Stimulated activated CD4-positive, alpha-beta T cell treated with anti-CD3 and anti-CD28 coated beads, Interleukin-1b, Interleukin-23, amount 100 ng/mL, for 1 hour (primary cell): ENCODE data around the gene ATG4B.
A peak's percentile ranks its signal among the peaks of the same experiment; 100 is the strongest.

Experiments used
- DNase-seq, 2 donors: peaks; one replicate each; pipeline ENCODE4 v3.0.0-alpha.2; 2020; ENCODE audit warnings: low read depth in 2 of 2

Gene ATG4B

DNA sequence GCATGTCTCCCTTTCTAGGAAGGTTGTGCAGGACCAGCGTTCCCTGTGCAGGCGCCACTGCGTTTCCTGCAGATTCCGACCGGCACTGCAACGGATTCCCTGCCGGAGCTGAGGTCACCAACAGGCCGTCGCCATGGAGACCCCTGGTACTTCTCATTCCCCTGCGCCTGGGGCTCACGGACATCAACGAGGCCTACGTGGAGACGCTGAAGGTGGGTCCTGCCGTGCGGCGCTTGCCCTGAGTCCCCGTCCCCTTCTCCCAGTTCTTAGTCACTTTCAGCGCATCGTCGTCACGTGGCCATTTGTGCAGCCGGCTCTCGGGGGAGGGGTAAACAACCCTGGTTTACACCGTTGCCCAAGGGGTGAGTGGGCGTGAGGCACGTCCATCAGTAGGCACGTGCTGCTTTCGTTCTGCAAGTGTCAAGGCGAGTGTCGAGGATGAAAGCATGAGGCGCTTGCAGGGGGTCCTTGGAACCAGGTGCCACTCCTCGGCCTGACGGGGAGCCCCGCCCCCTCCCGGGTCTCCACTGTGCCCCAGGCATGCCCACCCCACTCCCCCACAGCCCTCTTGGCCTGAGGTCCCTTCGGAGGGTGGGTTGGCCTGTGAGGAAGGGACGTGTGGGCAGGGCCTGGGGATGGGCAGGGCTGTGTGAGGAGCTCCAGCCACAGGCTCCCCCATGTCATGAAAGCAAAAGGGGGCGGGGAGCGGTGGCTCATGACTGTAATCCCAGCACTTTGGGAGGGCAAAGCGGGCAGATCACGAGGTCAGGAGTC lies 29.3 kb downstream of the ATG4B start:
- no peak for DNase-seq

DNA sequence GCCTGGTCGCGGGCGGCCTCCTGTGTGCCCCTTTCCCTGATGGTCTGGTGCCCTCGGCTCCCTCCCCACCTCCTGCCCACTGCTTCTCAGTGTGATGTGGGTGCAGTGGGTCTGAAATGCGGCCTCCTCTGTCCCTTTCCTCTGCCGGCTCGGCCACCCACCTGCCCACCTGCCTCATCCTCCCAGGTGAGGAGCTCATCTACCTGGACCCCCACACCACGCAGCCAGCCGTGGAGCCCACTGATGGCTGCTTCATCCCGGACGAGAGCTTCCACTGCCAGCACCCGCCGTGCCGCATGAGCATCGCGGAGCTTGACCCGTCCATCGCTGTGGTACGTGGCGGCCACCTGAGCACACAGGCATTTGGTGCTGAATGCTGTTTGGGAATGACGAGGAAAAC lies 30.9 kb downstream of the ATG4B start:
- DNase-seq: no peak

DNA sequence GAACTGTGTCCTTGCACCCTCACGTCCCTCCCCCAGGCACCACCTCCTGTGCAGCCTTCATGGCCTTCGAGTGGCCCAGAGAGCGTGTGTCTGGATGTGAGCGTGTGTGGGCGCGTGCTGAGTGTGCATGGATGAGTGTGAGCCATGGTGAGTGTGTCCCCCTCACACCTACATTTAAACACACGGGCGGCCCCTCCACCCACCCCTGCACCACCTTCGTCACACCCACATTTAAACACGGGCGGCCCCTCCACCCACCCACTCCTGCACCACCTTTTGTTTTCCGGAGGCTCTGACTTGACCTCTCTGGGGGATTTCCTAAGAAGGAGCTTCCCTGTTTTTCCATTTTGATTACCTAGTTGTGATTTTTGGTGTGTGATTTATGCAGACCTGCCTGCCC lies 31.3 kb downstream of the ATG4B start:
- DNase-seq: no peak

DNA sequence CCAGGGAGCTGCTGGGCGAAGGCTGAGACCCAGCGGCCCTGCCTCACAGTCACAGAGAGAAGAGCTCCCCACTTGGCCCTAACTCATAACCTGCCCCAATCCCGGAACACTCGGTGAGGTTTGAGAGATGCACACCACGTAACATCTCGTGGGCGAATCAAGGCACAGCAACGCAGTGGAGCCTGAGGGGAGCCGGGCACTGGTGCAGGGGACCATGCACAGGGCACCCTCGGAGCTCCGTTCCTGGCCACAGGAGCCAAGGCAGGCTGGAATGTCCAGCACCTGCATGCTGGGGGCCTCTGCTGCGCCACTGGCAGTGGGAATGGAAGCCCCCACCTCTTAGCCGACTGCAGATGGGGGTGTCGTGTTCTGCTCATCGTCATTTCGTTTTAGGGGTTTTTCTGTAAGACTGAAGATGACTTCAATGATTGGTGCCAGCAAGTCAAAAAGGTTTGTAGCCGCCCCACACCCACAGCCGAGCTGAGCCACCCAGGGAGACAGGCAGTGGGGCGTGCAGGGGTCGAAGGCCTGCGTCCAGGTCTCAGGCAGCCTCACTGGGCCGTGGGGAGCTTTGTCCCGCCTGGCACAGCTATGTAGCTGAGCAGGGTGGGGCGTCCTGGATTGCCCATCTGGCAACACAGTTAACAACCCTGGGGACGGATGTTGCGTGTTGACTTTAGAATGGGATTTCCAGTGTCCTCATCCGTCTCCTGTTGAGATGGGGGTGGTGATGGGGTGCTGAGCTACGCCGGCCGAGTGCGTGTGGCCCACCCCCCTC lies 33.0 kb downstream of the ATG4B start:
- DNase-seq: no peak

DNA sequence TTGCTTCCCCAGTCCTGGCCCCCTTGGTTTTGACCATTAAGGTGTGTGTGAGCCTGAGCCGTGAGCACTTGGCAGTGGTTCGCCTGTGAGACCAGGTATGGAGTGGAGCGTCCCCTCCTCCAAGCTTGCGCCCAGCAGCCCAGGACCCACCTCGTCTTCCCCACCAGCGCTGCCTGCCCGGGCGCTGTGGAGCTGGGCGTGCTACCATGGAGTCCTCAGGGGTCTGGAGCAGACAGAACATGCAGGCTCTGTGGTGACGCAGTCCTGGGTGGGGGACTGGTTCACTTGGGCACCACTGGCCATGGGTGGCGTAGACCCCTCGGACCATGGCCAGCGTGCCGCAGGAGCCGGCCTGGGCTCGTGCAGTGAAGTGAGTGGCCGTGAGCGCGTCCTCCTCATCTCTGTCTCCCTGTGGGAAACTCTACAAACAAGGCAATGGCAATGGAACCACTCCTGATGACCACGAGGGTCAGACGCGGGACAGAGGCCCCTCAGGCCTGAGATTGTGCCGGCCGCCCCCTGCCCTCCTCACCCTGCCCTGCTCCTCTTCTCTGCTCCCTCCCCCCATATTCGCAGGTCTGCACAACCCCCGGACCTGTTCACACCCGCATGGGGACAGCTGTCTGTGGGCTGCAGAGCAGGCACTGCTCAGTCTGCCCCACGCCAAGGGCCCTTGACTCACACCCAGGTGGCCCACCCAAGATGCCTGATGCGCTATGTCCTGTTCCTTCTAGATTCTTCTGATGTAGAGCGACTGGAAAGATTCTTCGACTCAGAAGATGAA lies 34.2 kb downstream of the ATG4B start:
- no peak for DNase-seq

DNA sequence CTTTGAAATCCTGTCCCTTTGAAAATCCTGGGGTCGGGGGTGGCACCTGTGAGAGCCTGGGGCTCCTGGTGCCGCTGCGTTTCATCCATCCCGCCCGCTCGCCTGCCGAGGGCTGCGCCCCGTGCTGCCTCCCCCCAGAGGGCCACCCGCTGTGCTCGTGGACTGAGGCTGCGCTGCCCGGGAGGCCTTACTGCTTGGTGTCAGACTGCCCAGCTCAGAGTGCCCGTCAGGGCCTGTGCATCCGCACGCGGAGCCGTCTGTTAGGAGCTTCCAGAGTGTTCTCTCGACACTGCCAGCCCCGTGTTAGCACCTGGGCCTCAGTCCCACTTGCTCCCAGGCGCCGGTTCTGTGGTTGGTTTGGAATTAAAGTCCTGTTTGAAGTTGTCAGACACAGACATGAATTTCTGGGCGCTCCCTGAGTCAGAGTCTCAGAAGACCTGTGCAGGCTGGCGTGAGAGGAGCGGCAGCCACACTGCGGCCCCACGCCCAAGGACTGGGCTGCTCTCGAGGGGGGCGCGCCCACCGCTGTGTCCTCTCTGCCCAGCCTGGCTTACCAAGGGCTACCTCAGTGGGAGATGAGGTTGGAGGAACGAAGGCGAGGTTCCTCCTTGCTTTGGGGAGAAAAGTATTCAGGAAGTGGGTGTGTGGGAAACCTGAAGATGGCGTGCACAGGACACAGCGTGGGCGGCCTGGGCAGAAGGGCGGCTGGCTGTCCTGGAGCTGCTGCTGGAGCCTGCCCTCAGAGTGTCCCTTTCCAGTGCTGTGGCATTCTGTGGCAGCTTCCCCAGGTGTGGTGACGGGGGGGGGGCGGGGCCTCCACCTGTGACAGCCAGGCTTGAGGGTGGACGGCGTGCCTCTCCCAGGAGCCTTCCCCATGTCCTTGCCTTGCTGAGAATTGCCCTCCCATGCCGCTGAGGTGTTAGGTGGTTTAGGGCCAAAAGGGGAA lies 35.0 kb downstream of the ATG4B start:
- no peak for DNase-seq

DNA sequence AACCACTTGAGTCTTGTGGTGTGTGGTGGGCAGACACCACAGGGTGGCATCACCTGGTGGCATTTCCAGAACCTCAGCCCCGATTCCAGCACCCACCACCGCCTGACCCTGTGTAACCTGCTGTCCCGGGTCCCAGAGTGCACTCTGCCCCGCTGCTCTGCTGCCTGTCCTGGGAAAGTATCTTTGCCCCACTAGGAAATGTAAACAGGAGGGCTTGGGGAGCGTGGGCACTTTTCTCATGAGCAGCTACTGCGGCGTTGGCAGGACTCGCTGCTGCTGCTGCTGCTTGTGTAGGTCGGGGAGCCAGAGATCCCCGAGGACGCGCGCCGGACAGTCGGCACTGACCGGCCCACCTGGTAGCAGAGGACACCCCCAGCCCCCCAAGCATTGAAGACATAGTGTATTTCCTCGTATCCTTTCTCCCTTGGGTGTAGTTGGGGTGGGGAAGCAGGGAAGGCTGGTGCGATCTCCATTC lies 35.7 kb downstream of the ATG4B start:
- no peak for DNase-seq

DNA sequence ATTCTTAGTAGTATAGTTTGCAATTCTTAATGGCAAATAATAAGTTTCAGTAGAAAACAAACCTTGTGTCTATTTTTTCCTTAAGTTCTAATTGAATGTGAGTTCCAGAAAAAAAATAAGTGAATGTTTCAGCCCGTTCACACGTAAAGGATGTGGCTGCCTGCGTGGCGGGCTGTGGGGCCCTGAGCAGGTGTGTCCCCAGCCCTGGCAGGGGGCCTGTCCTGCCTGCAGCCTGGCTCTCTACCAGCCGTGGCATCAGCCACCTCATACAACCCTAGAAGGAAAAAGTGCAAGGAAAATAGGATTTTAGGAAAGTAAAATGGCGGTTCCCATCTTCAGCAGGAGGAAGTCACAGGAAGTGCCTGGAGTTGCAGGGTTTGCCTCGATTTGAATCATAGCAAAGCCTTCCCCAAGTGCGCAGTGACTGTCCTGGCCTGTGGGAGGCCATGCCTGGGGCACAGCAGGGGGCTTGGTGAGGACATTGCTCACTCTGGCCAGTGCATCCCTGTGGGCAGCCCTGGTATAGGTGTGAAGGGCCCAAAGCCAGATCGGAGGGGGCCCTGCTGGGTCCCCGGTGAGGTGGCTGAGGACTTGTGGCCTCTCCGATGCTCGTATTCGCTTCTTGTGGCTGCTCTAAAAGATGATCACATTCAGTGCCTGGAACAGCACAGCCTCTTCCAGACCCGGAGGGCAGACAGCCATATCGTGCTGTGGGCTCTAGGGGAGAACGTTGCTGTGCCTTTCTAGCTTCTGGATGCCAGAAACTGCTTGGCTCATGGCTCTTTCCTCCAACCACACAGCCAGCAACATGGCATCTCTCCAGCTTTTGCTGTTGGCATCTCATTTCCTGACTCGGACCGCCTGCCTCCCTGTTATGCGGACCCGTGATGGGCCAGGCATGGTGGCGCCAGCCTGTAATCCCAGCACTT lies 36.6 kb downstream of the ATG4B start:
- no peak for DNase-seq

DNA sequence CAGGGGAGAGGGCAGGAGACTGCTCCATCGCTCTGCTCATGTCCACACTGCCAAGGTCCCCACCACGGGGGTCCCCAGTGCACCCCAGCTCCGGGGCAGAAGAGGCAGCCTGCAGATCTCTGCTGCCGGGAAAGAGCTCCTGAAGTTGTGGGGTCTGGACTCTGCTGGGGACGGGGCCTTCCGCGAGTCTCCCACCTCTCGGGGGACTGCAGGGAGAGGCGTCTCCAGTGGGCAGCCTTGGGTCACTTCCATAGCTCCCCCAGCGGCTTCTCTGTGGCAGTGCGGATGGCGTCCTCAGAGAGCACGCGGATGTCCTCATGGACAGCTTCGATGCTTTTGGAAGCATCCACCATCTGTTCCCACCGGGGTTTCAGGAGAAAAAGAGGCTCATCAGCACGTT lies 38.4 kb downstream of the ATG4B start:
- no peak for DNase-seq

DNA sequence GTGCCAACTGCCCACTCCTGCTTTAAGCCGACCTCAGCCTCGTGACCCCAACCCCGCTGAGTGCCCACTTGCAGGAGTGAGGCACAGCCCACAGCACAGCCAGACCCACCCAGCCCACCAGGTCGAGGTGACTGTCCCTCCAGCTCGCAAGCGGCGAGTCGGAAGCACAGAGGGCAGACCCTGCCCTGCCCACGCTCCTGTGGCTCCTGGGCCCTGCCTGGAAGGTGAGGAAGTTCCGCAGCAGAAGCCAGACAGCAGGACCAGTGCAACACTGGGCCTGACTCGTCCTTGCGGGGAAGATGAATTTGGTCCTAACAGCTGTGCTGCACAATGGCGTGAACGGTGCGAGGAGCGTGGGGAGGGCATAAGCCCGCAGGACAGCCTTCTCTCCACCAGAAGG lies 39.2 kb downstream of the ATG4B start:
- no peak for DNase-seq

DNA sequence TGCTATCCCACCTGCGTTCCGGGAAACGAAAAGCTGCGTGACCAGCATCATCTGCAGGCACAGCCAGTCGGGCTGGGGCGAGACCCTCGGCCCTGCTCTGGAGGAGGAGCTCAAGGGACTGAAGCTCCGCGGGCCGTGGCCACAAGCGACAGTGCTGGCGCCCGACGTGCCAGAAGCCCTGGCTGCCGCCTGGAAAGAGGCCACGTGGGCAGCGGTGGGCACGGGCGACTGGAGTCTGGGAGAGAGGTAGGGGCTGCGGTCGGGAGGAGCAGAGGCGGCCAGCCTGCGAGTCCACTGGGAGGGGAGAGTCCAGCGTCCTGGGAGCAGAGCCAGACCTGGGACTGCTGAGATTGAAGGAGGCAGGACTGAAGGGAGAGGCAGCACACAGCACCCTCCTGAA lies 39.9 kb downstream of the ATG4B start:
- DNase-seq: no peak

DNA sequence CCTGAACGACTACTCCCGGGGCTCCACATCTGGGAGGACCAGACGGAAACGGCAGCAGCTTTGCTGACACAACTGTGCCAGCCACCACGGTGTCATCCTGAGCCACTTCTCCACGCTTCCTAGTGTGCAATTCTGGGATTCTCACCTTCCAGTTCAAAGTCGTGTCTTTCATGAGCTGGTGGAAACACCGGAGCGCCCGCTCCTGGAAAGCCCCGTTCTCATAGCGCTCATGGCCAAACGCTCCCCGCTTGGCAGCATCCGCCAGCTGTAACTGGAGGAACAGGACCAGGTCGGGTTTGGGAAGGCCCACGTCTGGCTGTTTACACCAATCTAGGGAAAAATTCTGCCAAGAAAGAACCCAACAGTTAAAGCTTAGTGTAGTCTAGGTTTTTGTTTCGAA lies 40.8 kb downstream of the ATG4B start:
- DNase-seq: no peak

DNA sequence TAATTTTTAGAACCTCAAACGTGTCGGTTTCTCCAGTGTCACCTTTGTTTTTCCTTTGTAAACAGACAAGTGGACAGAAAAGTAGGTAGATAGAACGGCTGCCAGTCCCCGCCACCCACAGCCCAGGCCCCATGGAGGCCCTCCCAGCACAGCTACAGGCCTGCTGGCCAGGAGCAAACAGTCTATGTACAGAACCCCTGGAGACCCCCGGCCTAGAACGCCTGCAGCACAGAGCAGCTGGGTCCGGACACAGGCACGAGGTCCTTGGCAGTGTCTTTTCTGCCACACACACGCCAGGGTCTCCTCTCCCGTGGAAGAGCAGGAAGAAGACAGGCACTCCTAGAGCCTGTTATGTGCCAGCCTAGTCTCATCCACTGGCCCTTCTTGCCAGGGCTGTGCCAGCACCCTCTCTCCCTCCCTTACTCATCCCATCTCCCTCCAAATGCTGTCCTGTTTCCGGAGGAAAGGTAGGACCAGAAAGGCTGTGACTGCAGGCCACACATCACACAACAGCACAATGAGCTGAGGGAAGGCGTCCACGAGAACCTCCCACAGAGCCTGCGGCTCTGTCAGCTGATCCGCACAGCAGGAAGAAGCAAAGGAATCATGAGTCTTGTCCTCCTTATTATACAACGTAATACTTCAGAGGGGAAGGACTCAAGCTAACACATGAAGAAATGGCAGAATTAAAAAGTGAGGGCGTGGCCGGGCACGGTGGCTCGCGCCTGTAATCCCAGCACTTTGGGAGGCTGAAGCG lies 41.5 kb downstream of the ATG4B start:
- no peak for DNase-seq

DNA sequence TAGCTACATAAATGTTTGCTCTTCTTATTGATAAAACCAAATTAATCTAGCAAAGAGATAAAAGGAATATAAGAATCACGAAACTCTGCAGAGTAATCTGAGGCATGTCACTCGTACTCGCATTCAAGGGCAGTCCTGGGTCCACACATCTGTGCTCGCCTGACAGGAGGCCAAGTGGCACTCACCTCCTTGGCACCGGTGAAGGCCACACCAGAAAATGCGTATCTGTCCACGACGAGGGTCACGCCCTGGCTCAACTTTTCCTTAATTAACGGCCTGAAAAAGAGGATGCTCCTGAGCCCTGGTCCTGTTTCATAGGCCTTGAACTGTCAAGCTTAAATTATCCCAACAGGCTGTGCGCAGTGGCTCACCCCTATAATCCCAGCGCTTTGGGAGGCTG lies 42.6 kb downstream of the ATG4B start:
- no peak for DNase-seq

DNA sequence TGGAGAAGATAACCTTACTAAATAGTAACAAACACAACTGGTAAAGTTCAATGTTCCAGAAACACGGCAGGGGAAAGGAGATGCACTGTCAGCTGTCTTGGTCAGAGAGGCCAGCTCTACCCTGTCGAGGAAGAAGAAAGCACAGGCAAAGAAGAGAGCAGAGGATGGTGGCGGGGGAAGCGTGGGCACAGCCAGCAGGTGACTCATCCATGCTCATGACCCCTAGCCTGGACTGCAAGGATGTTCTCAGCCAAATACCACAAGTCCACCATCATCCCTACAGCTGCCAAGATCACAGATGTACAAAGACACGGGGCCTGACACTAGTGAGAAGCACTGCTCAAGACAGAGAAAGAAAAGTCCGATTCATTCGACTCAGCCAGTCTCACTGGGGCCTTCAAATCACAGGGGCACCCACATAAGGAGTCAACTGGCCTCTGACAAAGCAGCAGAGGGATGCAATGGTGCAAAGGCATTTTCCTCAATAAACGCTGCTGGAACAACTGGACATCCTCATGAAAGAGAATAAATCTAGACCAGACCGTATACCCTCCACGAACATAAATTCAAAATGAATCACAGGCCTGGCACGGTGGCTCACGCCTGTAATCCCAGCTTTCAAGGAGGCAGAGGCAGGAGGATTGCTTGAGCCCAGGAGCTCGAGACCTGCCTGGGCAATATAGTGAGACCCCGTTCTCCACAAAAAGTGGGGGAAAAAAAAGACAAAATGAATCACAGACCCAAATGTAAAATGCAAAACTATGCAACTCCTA lies 43.5 kb downstream of the ATG4B start:
- no peak for DNase-seq

DNA sequence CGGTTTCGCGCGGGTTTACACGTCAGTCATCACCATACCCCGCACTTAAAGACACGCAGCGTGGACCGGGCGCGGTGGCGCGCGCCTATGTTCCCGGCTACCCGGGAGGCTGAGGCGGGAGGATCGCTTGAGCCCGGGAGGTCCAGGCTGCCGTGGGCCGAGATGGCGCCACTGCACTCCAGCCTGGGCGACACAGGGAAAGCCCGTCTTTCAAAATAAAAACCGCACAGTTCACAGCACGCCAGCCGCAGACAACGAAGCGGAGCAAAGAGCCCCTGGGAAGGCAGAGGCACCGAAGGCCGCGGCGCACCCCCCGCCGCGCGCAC lies 48.8 kb downstream of the ATG4B start:
- no peak for DNase-seq

DNA sequence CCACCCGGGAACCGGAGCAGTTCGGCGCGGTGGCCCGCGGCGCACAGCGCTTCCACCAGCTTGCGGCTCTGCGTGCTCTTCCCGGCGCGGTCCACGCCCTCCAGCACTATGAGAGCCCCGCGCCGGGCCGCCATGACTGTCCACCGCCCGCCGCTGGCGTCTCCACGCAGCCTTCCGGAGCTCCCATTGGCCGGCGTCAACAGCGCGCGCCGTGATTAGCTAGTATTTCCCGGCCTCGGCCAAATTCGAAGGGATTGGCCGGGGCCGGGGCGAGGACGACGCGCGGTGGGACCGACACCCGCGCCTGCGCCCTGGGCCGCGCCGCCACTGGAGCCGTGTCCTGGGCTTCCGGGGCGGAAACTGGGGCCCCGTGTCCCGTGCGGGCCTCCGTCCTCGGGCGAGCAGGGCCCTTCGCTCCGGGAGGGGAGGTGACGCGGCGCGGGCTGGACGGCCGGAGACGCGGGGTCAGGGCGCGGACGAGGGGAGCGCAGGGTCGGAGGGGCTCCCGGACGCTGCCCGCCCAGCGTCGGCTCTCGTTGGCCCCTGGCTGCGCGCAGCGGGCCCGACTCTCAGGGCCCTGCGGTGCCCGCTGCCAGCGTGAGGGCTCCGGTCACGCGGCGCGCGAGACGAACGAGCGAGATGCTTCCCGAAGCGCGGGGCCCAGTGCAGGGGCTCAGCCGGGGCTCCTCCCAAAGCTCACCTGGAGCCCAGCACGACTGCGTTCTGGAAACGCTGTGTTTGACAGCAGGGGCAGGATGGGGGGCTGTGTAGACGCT lies 49.3 kb downstream of the ATG4B start, which contains the start of gene DTYMK:
DTYMK (minus strand) TSS at position 166 of the 776 bp plus-strand sequence; CDS start at position 134, 32 bp downstream.
- DNase-seq: peak; percentile 85

DNA sequence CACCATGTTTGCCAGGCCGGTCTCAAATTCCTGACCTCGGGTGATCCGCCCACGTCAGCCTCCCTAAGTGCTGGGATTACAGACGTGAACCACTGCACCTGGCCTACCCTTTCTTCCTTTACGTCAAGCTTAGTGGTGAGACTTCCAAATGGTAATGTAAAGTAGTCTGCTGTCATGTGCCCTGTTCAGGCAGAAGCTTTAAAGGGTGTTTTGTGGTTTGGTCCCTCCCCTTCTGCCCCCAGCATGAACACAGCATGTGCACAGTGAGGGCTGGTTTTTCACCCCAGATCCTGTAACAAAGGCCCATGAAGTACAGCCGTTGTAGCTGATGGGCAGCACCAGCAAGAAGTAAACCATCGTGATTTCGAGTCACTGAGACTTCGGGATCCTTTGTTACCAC lies 51.8 kb downstream of the ATG4B start:
- no peak for DNase-seq
